ENCODE data around the gene ZXDC. TPM values are rescaled to one million over a fixed set of nuclear protein-coding genes. Genes with fewer than 3 reads are reported as not detected.

Gene ZXDC
- total and polyA plus RNA-seq, 2 experiments from 2014 or later = 24.1 to 25.0 TPM

- Histone ChIP-seq H2AFZ (no peak overlapping the region), H3K27ac (peak overlapping the region; percentile 97), H3K9me2 (replicated peaks; ENCODE audit: insufficient read depth) (no peaks in the 10 kb centered on the region), H3K4me2 (peak overlapping the region; percentile 99), H3K4me1 (ENCODE audit: insufficient read depth) (peaks cover 27% of the 10 kb centered on the region), H3K27me3 (no peaks in the 10 kb centered on the region), H4K20me1 (ENCODE audit: insufficient read depth, poor library complexity, severe bottlenecking) (peaks cover 72% of the 10 kb centered on the region), H3K4me3 (peak overlapping the region; percentile 6), H3K9me3 (ENCODE audit: low read depth) (no peaks in the 10 kb centered on the region), H3K79me2 (peaks cover 71% of the 10 kb centered on the region), H3K36me3 (replicated peaks; ENCODE audit: insufficient read depth, low read depth) (no peaks in the 10 kb centered on the region)
- TF ChIP-seq CTCF (IDR thresholded peaks at IDR 0.05; ENCODE audit: poor library complexity) = no peak
- no peak for TF ChIP-seq EZH2phosphoT487 (IDR thresholded peaks at IDR 0.05; ENCODE audit: low read depth, severe bottlenecking, unreplicated experiment)
- no peak for TF ChIP-seq EZH2 (IDR thresholded peaks at IDR 0.05; ENCODE audit: borderline replicate concordance)
- 57% methylated on average over 8 of the region's 8 CpGs for WGBS (ENCODE audit: low lambda C conversion rate, missing lambda C conversion rate)
- DNase-seq (ENCODE audit: low spot score) = peak; percentile 86
Observed at GRCh38 chr3:126472277-126473006, 3.2 kb downstream of the ZXDC start.

- no peaks in the 10 kb centered on the region for H3K36me3 ChIP-seq (replicated peaks; ENCODE audit: insufficient read depth, low read depth)
- WGBS (ENCODE audit: low lambda C conversion rate, missing lambda C conversion rate) = 96% methylated on average over 11 of the region's 11 CpGs
- peaks cover 27% of the 10 kb centered on the region for H3K4me1 ChIP-seq (ENCODE audit: insufficient read depth)
- TF ChIP-seq EZH2phosphoT487 (IDR thresholded peaks at IDR 0.05; ENCODE audit: low read depth, severe bottlenecking, unreplicated experiment) (no peak), CTCF (IDR thresholded peaks at IDR 0.05; ENCODE audit: poor library complexity) (no peak), EZH2 (IDR thresholded peaks at IDR 0.05; ENCODE audit: borderline replicate concordance) (no peak)
- DNase-seq (ENCODE audit: low spot score) = no peak
- H3K9me2 ChIP-seq (replicated peaks; ENCODE audit: insufficient read depth) = no peaks in the 10 kb centered on the region
- no peak overlapping the region for H3K4me2 ChIP-seq
- no peak overlapping the region for H2AFZ ChIP-seq
- no peak overlapping the region for H3K27ac ChIP-seq
- peaks cover 74% of the 10 kb centered on the region for H3K79me2 ChIP-seq
- H3K4me3 ChIP-seq = no peak overlapping the region
- no peaks in the 10 kb centered on the region for H3K27me3 ChIP-seq
- peaks cover 82% of the 10 kb centered on the region for H4K20me1 ChIP-seq (ENCODE audit: insufficient read depth, poor library complexity, severe bottlenecking)
- H3K9me3 ChIP-seq (ENCODE audit: low read depth) = no peaks in the 10 kb centered on the region
Observed at GRCh38 chr3:126469479-126469878, 6.2 kb downstream of the ZXDC start.

- 91% methylated on average over 13 of the region's 13 CpGs for WGBS (ENCODE audit: low lambda C conversion rate, missing lambda C conversion rate)
- Histone ChIP-seq H3K4me2 (no peak overlapping the region), H3K27me3 (no peaks in the 10 kb centered on the region), H3K27ac (no peak overlapping the region), H3K9me2 (replicated peaks; ENCODE audit: insufficient read depth) (no peaks in the 10 kb centered on the region), H3K36me3 (replicated peaks; ENCODE audit: insufficient read depth, low read depth) (no peaks in the 10 kb centered on the region), H3K79me2 (peaks cover 73% of the 10 kb centered on the region), H4K20me1 (ENCODE audit: insufficient read depth, poor library complexity, severe bottlenecking) (peaks cover 72% of the 10 kb centered on the region), H2AFZ (no peak overlapping the region), H3K4me1 (ENCODE audit: insufficient read depth) (peaks cover 20% of the 10 kb centered on the region), H3K9me3 (ENCODE audit: low read depth) (no peaks in the 10 kb centered on the region), H3K4me3 (no peak overlapping the region)
- peak; percentile 38 for DNase-seq (ENCODE audit: low spot score)
- TF ChIP-seq EZH2 (IDR thresholded peaks at IDR 0.05; ENCODE audit: borderline replicate concordance) = no peak
- TF ChIP-seq EZH2phosphoT487 (IDR thresholded peaks at IDR 0.05; ENCODE audit: low read depth, severe bottlenecking, unreplicated experiment) = no peak
- TF ChIP-seq CTCF (IDR thresholded peaks at IDR 0.05; ENCODE audit: poor library complexity) = no peak
Observed at GRCh38 chr3:126468028-126468891, 7.4 kb downstream of the ZXDC start.
